ENCODE results near the gene DUSP19.

GRCh38 chr2:183063083-183063482, 15.5 kb upstream of the DUSP19 start:
- TF ChIP-seq CTCF (IDR thresholded peaks at IDR 0.05; ENCODE audit: poor library complexity) (no peak), EZH2phosphoT487 (IDR thresholded peaks at IDR 0.05; ENCODE audit: low read depth, severe bottlenecking, unreplicated experiment) (no peak)

Measured in hepatocyte (in vitro differentiated cells).